ENCODE results near the gene PLGRKT. TPM values are rescaled to one million over a fixed set of nuclear protein-coding genes. Genes with fewer than 3 reads are reported as not detected.

The PLGRKT gene
- polyA plus RNA-seq, 1 donor from 2014 or later, result 80.0 TPM

DNA sequence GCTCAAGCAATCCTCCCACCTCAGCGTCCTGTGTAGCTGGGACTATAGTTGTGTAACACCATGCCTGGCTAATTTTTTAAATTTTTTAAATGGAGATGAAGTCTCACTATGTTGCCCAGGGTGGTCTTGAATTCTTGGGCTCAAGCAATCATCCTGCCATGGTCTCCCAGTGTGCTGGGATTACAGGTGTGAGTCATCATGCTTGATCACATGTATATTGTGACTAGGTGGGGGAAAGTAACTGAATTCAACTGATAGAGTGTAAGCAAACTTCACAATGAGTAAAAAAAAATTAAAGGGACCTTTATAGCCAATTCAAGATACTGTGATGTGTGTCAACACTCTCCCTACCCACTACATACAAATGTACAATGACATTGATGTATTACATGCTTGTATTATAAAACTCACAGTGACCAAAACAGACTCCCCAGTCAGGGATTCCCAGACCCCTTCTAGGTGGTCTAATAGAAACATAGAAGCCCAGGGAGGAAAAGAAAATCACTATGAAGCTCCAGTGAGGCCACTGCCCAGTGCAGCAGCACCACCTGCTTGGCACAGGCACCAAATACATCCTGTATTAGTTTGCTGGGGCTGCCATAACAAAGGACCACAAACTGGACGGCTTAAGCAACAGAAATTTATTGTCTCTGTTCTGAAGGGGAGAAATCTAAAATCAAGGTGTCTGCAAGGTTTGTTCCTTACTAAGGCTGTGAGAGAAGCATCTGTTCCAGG, 8.8 kb downstream of the PLGRKT start:
- Histone ChIP-seq H3K9me3 (ENCODE audit: low read length) (no peaks in the 10 kb centered on the region), H3K4me2 (ENCODE audit: low read length) (no peak overlapping the region), H3K79me2 (replicated peaks; ENCODE audit: insufficient read depth, low read length) (no peaks in the 10 kb centered on the region), H3K27me3 (ENCODE audit: insufficient read depth, low read depth, low read length) (no peaks in the 10 kb centered on the region), H4K20me1 (ENCODE audit: insufficient read depth) (no peaks in the 10 kb centered on the region), H2AFZ (ENCODE audit: low read depth, low read length) (no peak overlapping the region), H3K36me3 (ENCODE audit: insufficient read depth, low read length) (no peaks in the 10 kb centered on the region), H3K4me3 (ENCODE audit: low read length) (no peak overlapping the region), H3K9ac (ENCODE audit: low read length) (no peak overlapping the region), H3K9me2 (ENCODE audit: insufficient read depth, low read length) (no peaks in the 10 kb centered on the region), H3F3A (ENCODE audit: insufficient read depth, low read length, poor library complexity, severe bottlenecking) (no peaks in the 10 kb centered on the region), H3K27ac (ENCODE audit: low read length) (no peak overlapping the region)
- TF ChIP-seq RAD21 (conservative IDR thresholded peaks at IDR 0.05) (no peak), SMC3 (conservative IDR thresholded peaks at IDR 0.05; ENCODE audit: poor library complexity) (no peak), EZH2 (IDR thresholded peaks at IDR 0.05; ENCODE audit: borderline replicate concordance, insufficient read depth, low read length, poor library complexity, severe bottlenecking) (no peak), EP300 (conservative IDR thresholded peaks at IDR 0.05; ENCODE audit: poor library complexity, severe bottlenecking) (no peak), MXI1 (conservative IDR thresholded peaks at IDR 0.05; ENCODE audit: poor library complexity, severe bottlenecking) (no peak), TAF1 (IDR thresholded peaks at IDR 0.05; ENCODE audit: low read depth) (no peak), POLR2AphosphoS5 (IDR thresholded peaks at IDR 0.05) (no peak)
- TF ChIP-seq, protein P1, sequence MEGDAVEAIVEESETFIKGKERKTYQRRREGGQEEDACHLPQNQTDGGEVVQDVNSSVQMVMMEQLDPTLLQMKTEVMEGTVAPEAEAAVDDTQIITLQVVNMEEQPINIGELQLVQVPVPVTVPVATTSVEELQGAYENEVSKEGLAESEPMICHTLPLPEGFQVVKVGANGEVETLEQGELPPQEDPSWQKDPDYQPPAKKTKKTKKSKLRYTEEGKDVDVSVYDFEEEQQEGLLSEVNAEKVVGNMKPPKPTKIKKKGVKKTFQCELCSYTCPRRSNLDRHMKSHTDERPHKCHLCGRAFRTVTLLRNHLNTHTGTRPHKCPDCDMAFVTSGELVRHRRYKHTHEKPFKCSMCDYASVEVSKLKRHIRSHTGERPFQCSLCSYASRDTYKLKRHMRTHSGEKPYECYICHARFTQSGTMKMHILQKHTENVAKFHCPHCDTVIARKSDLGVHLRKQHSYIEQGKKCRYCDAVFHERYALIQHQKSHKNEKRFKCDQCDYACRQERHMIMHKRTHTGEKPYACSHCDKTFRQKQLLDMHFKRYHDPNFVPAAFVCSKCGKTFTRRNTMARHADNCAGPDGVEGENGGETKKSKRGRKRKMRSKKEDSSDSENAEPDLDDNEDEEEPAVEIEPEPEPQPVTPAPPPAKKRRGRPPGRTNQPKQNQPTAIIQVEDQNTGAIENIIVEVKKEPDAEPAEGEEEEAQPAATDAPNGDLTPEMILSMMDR (IDR thresholded peaks at IDR 0.05; ENCODE audit: poor library complexity, severe bottlenecking), result no peak
- TF ChIP-seq, protein P2, sequence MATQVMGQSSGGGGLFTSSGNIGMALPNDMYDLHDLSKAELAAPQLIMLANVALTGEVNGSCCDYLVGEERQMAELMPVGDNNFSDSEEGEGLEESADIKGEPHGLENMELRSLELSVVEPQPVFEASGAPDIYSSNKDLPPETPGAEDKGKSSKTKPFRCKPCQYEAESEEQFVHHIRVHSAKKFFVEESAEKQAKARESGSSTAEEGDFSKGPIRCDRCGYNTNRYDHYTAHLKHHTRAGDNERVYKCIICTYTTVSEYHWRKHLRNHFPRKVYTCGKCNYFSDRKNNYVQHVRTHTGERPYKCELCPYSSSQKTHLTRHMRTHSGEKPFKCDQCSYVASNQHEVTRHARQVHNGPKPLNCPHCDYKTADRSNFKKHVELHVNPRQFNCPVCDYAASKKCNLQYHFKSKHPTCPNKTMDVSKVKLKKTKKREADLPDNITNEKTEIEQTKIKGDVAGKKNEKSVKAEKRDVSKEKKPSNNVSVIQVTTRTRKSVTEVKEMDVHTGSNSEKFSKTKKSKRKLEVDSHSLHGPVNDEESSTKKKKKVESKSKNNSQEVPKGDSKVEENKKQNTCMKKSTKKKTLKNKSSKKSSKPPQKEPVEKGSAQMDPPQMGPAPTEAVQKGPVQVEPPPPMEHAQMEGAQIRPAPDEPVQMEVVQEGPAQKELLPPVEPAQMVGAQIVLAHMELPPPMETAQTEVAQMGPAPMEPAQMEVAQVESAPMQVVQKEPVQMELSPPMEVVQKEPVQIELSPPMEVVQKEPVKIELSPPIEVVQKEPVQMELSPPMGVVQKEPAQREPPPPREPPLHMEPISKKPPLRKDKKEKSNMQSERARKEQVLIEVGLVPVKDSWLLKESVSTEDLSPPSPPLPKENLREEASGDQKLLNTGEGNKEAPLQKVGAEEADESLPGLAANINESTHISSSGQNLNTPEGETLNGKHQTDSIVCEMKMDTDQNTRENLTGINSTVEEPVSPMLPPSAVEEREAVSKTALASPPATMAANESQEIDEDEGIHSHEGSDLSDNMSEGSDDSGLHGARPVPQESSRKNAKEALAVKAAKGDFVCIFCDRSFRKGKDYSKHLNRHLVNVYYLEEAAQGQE (IDR thresholded peaks at IDR 0.05; ENCODE audit: borderline replicate concordance), result no peak

DNA sequence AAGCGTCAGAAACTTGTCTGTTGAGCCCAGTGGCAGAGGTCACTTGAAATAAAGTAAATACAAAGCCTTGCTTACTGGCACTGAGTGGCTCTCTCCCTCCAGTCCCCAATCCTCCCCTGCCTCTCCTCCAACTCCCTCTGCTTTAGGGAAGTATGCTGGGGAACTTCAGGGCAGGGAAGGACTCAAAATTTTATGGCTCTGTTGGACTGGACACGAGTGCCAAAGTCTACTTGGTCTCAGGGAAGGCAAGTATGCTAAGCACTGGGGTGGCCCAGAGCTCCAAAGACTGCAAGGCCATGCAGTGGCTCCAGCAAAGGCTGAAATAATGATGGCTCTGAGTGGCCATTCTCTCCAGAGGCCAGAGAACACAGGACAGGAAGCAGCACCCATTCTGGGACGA, 9.6 kb downstream of the PLGRKT start:
- Histone ChIP-seq H3K9ac (ENCODE audit: low read length) (no peak overlapping the region), H4K20me1 (ENCODE audit: insufficient read depth) (no peaks in the 10 kb centered on the region), H3K9me2 (ENCODE audit: insufficient read depth, low read length) (no peaks in the 10 kb centered on the region), H3K27ac (ENCODE audit: low read length) (no peak overlapping the region), H3K4me3 (ENCODE audit: low read length) (no peak overlapping the region), H3K27me3 (ENCODE audit: insufficient read depth, low read depth, low read length) (no peaks in the 10 kb centered on the region), H3K36me3 (ENCODE audit: insufficient read depth, low read length) (no peaks in the 10 kb centered on the region), H2AFZ (ENCODE audit: low read depth, low read length) (no peak overlapping the region), H3K79me2 (replicated peaks; ENCODE audit: insufficient read depth, low read length) (no peaks in the 10 kb centered on the region), H3F3A (ENCODE audit: insufficient read depth, low read length, poor library complexity, severe bottlenecking) (no peaks in the 10 kb centered on the region), H3K9me3 (ENCODE audit: low read length) (no peaks in the 10 kb centered on the region), H3K4me2 (ENCODE audit: low read length) (no peak overlapping the region)
- TF ChIP-seq EP300 (conservative IDR thresholded peaks at IDR 0.05; ENCODE audit: poor library complexity, severe bottlenecking), result no peak
